ENCODE measurements around the gene C12orf76. TPM values are rescaled to one million over a fixed set of nuclear protein-coding genes. Genes with fewer than 3 reads are reported as not detected.

Gene C12orf76
- total and polyA plus RNA-seq, 2 of the 13 experiments (the other 11 are each of a cell fraction or from before 2014, with no cell fraction given): 15.8 to 38.4 TPM

GRCh38 chr12:110039085-110039807 lies 9.1 kb downstream of the C12orf76 start (continued):
- no peak for TF ChIP-seq USF2 (IDR thresholded peaks at IDR 0.05; ENCODE audit: low read depth, low read length)
- TF ChIP-seq USF2 (CRISPR knock-in tag; IDR thresholded peaks at IDR 0.05; ENCODE audit: borderline replicate concordance): no peak
- no peak for TF ChIP-seq LRRFIP1 (CRISPR knock-in tag; conservative IDR thresholded peaks at IDR 0.05)
- no peak for TF ChIP-seq HMG20B (CRISPR knock-in tag; conservative IDR thresholded peaks at IDR 0.05)
- TF ChIP-seq GTF2F1 (IDR thresholded peaks at IDR 0.05; ENCODE audit: low read length): no peak
- no peak for TF ChIP-seq IRX3 (CRISPR knock-in tag; IDR thresholded peaks at IDR 0.05; ENCODE audit: borderline replicate concordance, low read depth)
- no peak for TF ChIP-seq KLF13 (CRISPR knock-in tag; IDR thresholded peaks at IDR 0.05)
- TF ChIP-seq TFDP1 (CRISPR knock-in tag; IDR thresholded peaks at IDR 0.05; ENCODE audit: borderline replicate concordance): no peak
- TF ChIP-seq ZNF230 (CRISPR knock-in tag; IDR thresholded peaks at IDR 0.05): no peak
- no peak for TF ChIP-seq ZKSCAN1 (IDR thresholded peaks at IDR 0.05; ENCODE audit: low read length)
- no peak for TF ChIP-seq ATM (IDR thresholded peaks at IDR 0.05; ENCODE audit: borderline replicate concordance)
- no peak for TF ChIP-seq CBX2 (IDR thresholded peaks at IDR 0.05; ENCODE audit: low read depth, low read length)
- no peak for TF ChIP-seq CBX2 (CRISPR knock-in tag; IDR thresholded peaks at IDR 0.05; ENCODE audit: low read depth)
- TF ChIP-seq ZNF781 (CRISPR knock-in tag; IDR thresholded peaks at IDR 0.05; ENCODE audit: borderline replicate concordance, not compliant biosample characterization): no peak
- peak; percentile 83 for TF ChIP-seq CREM (IDR thresholded peaks at IDR 0.05)
- no peak for TF ChIP-seq CREM (CRISPR knock-in tag; IDR thresholded peaks at IDR 0.05)
- TF ChIP-seq ZNF350 (CRISPR knock-in tag; IDR thresholded peaks at IDR 0.05; ENCODE audit: borderline replicate concordance, low read depth): no peak; the same call in 1 of the 2 replicates
- peak; percentile 53 for TF ChIP-seq NFYC (CRISPR knock-in tag; IDR thresholded peaks at IDR 0.05)
- no peak for TF ChIP-seq NCOA1 (CRISPR knock-in tag; IDR thresholded peaks at IDR 0.05)
- TF ChIP-seq ZNF329 (CRISPR knock-in tag; IDR thresholded peaks at IDR 0.05; ENCODE audit: low read depth): no peak
- no peak for TF ChIP-seq RBFOX2 (IDR thresholded peaks at IDR 0.05; ENCODE audit: low read depth, low read length)
- no peak for TF ChIP-seq REXO4 (CRISPR knock-in tag; IDR thresholded peaks at IDR 0.05; ENCODE audit: borderline replicate concordance)
- peak; percentile 86; the same call in 1 of the 2 replicates for TF ChIP-seq ZNF503 (CRISPR knock-in tag; IDR thresholded peaks at IDR 0.05)
- TF ChIP-seq PAF1 (CRISPR knock-in tag; IDR thresholded peaks at IDR 0.05): peak; percentile 79

Data from HepG2 (cell line).